HG02981 (cell line): ENCODE measurements around the gene GMDS.

Experiments
- ATAC-seq: cut with Tn5 transposase; IDR thresholded peaks from one replicate; pipeline ENCODE4 v1.9.1; 2021; ENCODE audit warnings: mild to moderate bottlenecking, moderate library complexity; ENCODE audit not compliant: unreplicated experiment

Gene GMDS

DNA sequence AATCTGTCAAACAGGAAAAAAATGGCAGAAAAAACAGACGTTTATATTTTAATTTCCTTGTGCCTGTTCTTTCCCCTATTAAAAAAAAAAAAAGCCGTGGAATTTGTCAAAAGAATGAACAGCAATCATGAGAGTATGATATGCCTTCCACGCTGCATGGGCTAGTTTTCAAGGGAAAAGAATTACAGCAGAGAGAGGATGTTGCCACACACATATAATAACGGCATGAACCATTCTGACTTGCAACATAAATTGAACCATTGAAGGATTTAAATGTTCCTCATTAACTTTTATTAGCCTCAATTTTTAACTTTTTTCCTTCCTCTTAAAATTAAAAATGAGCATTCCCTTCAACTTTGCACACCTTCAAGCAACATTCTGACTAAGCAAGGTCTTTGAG lies 333.9 kb downstream of the GMDS start:
- ATAC-seq, result no peak

DNA sequence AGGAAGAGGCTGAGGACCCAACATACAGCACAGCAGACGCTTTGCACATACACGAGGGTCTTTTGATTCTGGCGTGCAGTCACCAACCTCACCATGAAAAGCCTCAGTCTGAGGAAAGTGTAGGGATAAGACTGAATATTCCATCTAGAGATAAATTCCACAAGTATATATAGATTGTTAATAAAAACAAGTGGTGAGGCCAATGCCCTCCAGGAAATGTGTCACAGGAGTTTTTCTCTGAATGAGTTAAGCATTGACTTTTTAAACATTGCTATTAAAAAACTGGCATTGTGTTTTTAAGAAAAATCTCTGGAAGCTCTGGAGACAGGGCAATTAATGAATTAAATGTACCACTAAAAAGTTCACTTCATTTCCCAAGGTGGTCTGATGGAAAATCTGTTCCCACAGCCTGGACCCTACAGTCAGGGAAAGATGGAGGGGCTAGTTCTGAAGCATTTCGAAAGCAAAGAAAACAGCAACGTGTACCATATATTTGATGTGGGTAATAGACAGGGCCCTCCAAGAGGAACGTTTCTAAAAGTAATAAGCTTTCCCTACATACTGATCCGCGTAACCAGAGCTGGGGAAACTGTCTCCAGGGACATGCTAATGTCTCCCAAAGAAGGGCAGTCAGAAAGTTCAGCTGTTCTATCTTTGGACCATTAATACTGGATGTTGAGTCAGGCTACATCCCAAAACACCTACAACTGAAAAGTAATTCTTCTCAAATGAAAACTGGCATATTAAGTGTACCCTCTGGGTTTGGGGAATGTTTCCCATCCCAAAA lies 334.6 kb downstream of the GMDS start:
- ATAC-seq, result no peak

DNA sequence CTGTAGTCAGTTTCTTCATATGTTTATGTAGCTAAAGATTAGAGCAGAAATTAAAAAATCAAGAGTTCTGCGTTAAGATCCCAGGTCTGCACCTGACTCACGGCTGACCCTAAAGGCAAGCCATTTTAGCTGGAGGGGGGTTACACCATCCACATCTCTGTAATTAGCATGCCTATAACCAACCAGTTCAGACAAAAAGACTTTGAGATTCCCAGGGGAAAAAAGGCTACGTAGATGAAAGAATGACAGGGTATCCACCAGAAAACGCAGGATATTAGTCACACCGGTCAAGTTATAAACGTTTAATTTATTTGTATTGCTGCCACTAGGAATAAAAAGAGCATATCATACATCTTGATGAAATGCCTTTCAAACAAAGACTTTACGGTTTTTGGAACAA lies 336.6 kb downstream of the GMDS start:
- ATAC-seq, result no peak

DNA sequence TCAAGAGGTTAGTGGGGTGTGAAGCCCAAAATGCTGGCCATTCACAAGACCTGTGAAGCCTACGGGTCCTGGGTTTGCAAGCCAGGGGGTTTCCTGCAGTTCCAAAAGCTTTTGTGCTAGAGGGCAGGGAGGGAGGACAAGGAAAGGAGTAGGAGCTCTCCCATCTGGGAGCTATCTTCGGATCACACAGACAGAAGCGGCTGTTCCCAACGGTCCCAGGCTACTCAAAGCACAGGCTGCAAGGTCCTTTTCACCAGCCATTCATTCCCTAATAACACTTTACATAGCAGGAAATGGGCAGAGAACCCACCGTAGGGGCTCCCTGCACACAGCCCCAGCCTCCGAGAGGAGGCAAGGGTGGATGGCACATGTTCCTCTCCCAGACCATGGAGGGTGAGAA lies 338.8 kb downstream of the GMDS start:
- ATAC-seq, result no peak

DNA sequence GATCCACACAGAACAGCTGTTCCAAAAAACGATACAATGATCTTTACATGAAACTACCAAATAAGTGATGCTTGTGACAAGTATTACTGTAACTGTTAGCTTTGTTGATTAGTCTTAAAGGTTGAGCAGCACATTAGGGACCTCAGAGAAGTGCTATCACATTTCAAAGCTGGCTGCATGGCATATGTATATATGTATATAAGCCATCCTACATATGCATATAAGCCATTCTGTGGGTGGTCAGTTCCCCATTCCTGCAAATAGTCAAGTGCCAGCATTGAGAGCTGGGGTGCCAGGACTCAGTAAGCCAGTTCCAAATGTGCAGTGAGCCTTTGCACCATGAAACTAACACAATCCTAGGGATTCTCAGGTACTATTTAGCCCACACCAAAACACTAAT lies 339.4 kb downstream of the GMDS start:
- no peak for ATAC-seq

DNA sequence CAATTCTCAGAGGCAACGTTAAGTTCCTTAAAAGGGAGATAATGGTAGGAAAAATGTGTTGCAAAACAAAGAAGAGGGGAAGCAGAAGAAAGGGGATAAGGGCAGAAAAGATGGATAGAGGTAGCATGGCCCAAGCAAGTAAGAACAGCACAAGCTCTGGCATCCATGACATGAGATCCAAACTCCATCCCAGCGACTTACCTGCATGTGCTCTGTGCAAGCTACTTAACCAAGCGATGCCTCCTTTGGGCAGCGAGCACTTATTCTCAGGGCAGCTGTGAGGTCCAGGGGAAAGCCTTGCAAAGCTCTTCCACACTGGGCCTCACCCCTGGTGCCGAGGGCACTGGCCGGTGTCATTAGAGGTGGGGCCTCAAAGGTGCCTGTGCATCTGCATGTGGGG lies 340.5 kb downstream of the GMDS start:
- ATAC-seq, result no peak

DNA sequence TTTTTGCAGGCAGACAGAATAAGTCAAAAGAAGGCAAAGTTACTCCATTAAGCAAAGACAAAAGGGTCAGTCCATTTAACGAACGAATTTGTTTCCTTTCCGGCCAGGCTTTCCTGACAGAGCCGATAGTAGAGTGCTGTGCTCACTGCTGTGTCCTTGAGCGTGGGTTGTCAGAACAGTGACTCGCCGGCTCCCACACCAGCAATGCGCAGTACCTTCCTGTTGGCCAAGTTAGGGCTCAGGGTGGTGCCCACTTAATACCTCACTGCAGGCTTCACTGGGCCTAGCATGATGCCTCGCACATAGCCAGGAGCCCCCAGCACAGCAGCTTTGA lies 341.0 kb downstream of the GMDS start:
- no peak for ATAC-seq

DNA sequence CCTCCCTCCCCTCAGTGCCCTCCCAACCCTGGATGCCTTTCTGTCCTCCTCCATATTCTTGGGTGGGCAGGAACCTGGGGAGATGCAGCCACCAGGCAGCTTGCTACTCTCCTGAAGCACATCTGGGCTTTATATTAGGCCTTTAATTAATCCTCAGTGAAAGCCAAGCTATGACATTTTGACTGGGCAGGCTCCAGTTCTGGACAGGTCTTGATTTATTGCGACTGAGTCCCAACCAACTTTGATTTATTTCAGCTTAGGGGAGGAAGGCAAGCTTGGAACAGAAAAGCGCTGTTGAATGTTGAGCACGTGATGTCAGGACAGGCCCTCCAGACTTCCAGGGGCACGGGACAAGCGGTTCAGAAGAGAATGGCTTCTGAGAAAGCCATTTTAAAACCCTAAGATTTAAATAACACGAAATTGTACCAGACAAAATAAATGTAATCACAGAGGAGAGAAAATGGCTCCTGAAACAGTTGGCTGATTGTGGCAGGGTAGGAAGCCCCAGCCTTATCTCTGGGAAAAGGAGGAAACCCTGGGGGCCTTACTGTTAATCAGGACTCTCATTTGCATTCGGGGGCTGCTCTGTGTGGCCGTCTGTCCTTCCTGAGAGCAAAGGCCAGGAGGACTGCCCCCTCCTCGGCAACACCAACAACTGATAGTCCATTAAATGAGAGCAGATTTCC lies 341.5 kb downstream of the GMDS start:
- ATAC-seq, result no peak

DNA sequence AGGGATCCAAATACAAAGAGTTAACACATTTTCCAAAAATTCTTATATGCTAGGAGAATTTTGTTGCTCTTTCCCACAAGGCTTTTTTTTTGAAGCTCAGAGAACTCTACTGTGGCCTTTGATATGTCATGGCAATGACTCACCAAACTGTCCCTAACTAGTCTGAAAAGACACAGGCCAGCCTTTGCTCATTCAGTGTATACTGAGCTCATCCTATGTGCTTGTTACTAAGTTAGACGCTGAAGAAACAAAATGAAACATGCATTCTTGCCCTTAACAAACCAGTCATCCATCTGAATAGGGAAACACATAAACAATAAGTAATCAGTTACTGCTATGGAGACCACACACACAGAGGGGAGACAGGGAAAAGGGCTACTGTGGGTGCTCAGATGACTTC lies 343.8 kb downstream of the GMDS start:
- ATAC-seq, result no peak

DNA sequence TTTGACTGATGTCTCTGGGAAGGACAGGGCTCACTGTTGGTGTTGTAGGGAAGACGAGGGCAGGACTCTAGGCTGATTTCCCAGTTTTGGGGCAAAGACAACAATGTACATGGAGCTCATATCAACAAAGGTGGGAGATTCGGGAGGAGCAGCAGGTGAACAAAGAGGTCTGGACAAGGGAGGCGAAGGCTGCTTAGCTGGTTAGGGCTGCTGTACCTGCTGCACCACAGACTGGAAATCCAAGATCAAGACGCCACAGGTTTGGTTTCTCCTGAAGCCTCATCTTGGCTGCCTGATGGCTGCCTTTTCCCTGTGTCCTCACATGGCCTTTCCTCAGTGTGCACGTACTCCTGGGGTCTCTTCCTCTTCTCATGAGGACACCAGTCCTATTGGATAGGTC lies 348.5 kb downstream of the GMDS start:
- no peak for ATAC-seq

DNA sequence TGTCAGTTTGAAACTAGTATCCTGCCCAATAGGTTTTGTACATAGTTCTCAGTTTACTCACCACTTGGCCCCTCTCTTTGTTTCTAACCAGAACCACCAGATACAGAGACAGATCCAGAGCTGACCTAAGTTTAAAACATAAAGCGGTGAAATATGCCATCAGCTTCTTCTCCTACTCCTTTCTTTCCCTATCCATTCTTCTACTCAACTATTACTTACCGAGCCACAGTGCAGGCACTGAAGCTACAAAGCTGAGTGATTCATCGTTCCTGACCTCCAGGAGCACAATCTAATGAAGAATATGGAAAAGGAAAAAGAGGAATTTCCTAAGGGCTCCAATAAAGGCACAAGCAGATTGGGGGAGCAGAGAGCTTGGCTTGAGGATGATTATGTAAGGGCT lies 349.7 kb downstream of the GMDS start:
- ATAC-seq, result no peak

DNA sequence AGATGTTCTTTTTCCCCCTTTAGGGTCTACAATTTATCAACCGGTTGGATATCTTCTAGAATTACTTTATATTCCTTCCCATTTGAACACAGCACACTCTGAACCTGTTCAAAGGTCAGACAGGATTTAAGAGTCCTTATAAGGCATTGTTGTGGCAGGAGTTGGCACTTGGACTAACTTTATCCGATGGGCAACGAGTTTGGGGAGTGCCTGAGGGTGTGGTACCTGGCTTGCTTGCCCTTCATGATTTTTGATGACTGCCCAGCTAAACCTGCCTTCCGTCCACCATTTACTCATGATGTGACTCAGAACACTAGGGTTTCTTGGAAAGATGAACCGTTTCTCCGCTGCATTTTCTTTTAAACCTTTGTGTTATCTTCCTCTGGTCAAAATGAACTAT lies 350.5 kb downstream of the GMDS start:
- ATAC-seq, result no peak

DNA sequence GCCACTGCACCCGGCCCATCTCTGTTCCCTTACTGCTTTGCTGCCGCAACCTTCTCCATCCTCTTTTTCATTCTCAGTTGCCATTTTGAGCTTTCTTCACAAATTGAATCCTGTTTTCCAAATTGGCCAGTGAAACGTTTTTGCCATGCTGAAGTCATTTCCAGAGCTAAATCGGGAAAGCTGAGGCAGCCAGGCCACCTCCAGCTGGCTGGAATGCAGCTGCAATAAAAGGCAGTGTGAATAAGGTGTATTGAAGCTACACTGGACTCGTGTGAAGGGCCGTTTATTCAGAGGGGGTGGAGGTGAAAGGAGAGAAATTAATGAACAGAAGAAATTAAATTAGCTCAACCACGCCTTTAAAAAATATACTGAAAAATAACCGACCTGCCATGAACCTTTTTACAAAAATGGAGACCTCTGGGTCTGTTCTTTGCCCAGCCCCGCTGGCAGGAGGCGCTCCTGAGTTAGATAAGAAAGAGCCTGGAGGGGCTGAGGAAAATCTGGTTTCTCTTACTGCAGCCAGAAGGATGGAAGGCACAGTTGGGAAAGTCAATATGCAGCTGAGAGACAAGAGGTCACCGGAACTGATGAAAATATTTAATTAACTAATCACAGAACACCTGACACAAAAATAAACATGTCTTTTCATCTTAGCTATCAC lies 351.8 kb downstream of the GMDS start:
- no peak for ATAC-seq

DNA sequence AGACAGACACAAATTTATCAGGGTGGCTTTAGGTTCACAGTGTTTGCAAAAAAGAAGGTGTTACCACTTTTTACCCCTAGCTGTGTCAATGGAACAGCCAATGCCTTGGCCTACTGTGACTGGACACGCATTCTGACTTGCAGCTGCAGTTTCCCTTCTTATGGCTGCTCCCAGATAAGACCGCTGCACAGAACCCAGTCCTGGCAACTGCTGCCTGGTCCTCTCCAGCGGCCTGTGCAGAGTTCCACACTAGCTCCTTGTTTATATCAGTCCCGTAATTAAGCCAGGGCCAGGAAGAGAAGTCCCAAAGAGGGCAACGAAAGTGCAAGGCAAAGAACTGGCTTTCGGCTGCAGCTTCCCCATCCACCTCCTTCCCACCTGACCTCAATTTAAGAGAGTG lies 352.7 kb downstream of the GMDS start:
- no peak for ATAC-seq

DNA sequence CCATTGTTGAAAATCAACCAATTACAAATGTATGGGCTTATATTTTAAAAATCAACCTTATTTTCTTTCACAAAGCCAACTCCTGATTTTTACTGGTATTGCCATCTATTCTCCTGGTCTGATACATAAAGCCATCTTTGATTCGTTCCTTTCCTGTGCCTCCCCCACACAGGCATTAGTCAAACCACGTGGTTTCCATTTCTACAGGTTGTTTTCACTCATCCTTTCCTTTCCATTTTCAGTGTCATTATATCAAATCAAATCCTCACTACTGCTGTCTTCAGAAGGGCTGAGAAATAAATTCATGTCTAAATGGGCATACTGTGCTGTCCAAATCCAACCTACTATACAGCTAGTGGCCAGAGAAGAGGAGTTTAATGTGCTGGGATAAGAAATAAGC lies 354.4 kb downstream of the GMDS start:
- ATAC-seq, result no peak

DNA sequence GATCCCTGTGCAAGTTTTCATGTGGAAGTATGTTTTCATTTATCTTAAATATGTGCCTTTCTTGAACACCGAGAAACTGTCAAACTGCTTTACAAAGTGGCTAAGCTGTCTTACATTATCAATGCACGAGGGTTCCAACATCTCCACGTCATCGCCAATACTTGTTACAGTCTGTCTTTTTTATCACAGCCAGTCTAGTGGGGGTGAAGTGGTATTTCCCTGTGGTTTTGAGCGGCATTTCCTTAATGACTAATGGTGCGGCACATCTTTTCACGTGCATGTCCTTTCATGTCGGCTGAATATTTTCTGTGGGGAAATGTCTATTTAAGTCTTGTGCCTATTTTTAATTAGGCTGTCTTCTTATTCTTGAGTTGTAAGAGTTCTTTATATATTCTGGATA lies 355.3 kb downstream of the GMDS start:
- no peak for ATAC-seq

DNA sequence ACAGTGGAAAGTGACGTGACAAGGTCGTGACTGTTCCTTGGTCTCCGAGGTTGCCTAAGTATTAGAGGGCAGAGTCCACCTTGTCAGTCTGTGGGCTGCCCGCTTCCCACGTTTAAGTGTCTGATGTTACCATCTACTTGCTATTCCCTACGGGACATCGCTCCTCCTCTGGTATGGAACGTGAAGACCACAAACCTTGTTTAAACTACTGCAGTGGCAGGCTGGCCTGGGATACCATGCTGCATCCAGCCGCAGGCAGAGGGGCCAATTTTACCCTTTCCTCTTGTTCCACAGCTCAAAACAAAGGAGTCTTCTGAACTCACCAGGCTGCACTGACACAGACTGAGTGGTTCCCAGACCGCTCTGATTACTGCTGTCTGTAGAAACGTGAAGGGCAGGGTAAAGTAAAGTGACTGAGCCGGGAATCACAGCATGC lies 359.8 kb downstream of the GMDS start:
- no peak for ATAC-seq

DNA sequence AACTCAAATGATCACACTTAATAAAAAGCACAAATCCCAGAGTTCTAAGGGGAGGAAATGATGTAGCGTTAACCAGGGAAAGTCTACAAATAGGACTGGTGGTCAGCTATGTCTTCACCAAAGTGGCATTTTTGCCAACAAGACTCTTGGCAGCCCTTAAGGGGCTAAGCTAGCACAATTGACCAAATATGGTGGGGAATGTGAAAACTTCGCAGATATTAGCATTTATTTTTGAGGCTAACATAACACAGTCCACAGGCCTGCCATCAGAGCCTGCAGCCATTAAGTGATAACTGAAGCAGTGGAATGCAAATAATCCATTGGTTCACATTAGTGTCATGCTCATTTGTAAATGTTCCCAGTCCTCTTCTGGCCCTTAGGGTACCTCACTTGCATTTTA lies 361.1 kb downstream of the GMDS start:
- ATAC-seq, result no peak

DNA sequence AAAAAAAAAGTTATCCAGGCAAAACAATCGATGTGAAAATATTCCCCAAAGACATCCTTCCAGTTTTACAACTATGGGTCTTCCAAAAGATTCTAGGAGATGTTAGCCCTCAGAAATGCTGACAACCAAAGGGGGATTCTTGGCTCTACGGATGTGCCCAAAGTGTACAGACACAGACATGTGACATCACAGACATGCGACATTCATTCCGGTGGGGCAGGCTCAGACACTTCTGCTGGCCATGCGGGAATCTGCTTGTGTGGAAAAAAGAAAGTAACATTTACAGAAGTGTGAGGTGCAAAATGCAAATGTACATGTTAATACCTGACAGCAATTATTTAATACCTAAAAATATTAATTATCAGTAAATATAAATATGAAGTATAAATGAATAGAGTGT lies 367.1 kb downstream of the GMDS start:
- ATAC-seq, result no peak

DNA sequence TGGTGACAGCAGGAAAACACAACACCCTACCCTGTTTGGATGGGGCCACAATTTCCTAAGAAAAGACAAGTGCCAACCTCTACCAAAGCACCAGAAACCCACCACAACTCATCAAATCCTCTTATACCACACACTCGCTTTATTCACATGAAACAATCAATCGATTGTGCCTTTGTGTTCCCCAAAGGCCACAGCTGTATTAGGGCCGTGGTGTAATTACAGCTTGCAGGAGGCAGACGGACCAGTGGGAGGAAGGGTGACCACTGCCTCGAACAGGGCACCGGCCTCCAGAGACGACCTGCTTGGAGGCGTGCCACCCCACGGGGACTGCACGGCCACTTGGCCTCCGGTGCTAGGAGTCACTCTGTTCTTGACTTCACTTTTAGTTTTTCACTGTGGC lies 371.6 kb downstream of the GMDS start:
- ATAC-seq, result no peak

DNA sequence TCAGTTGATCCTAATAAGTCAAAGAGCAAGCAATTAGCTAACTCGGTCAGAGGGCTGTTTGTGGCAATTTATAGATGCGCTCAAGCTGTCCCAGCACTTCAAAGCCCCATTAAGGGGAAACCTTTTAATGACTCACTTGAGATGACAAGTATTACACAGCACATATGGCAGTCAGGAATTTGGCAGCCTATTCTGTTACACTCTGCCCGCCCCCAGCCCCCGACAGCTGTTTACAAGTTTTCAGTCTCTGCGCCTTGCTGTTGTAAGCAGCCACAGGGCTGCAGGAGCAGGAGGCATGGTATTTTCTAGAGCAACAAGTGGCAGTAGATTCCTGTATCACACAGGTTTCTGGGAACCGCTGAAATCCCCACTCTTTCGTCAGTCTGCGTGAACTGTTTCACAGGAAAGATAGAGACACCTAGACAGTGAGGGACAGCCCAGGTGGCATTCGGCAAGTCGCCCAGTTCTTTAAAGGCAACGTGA lies 372.7 kb downstream of the GMDS start:
- no peak for ATAC-seq

DNA sequence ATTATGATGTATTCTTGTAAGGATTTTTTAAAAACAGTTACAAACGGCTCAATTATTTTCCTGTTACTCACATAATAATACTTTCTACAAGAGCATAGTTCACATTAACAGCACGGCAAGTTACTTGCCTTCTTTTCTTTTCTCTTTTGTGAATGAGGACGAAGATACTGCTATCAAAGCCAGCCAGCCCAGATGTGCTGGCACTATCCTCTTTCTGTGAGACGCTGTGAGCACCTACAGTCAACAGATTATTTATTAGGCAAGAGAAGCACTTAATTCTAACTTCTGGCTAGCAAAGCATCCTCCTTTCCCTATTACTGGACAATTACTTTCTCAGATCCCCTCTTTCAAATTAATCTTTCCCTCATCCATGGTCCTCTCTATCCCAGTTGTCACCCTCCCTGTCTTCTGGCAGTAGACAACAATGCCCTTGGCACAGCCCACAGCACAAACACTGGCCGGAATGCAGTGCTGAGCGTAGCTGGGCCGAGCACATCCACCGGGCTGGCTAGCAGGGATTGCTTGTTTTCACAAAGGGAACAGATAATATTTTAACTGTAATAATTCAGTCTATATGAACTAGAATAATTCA lies 373.6 kb downstream of the GMDS start:
- ATAC-seq, result no peak
